ENCODE measurements around the gene SNAPC2. TPM values are rescaled to one million over a fixed set of nuclear protein-coding genes. Genes with fewer than 3 reads are reported as not detected.
"Not testable (repeated sequence)": the region's sequence is repeated elsewhere in the genome, so short reads cannot be mapped to it uniquely, and the experiment has no call there.

SNAPC2 gene
- total RNA-seq, 1 experiment from 2014 or later = 25.5 TPM

DNA sequence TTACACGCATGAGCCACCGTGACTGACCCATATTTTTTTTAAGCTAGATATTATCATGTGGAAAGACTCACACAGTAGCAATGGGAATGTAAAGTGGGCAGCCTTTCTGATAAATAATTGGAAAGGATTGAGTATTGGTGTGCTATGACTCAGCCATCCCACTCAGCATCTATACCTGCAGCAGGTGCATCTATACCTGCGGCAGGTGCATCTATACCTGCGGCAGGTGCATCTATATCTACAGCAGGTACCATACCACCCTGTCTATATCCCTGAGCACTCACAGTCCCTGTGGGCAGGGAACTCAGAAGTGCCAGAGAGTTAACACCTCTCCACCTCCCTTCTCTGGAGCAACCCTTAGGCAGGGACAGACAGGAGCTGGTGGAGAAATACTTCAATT lies 37.0 kb upstream of the SNAPC2 start:
- no peaks in the 10 kb centered on the region for H3K36me3 ChIP-seq (replicated peaks; ENCODE audit: control insufficient read depth, insufficient read depth, low read length)
- peaks cover 3% of the 10 kb centered on the region; the same call in 1 of the 2 replicates for H3K27me3 ChIP-seq (ENCODE audit: control insufficient read depth, insufficient read depth, low read length)
- no peak for DNase-seq
- H3K4me3 ChIP-seq (ENCODE audit: insufficient read depth, low read depth, low read length) = no peak overlapping the region

DNA sequence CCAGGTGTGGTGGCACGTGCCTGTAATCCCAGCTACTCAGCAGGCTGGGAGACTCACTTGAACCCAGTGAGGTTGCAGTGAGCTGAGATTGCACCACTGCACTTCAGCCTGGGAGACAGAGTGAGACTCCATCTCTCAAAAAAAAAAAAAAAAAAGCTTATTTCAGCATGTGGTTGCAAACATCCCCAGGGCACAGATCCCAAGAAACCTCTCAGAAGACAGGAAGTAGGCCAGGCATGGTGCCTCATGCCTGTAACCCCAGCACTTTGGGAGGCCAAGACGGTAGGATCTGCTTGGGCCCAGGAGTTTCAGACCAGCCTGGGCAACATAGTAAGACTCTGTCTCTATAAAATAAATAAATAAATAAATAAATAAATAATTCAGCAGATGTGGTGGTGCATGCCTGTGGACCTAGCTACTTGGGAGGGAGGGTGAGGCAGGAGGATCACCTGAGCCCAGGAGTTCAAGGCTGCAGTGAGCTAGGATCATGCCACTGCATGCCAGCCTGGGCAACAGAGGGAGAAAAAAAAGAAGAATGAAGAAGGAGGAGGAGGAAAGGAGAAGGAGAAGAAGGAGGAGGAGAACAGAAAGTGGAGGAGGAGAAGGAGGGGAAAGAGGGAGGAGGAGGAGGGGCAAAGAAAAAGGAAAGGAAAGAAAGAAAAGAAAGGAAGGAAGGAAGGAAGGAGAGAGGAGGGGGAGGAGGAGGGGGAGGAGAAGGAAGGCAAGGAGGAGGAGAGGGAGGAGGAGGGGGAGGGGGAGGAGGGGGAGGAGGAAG lies 36.2 kb upstream of the SNAPC2 start:
- DNase-seq = no peak
- Histone ChIP-seq H3K36me3 (replicated peaks; ENCODE audit: control insufficient read depth, insufficient read depth, low read length) (no peaks in the 10 kb centered on the region), H3K4me3 (ENCODE audit: insufficient read depth, low read depth, low read length) (no peak overlapping the region), H3K27me3 (ENCODE audit: control insufficient read depth, insufficient read depth, low read length) (peaks cover 8% of the 10 kb centered on the region; the same call in 1 of the 2 replicates)

DNA sequence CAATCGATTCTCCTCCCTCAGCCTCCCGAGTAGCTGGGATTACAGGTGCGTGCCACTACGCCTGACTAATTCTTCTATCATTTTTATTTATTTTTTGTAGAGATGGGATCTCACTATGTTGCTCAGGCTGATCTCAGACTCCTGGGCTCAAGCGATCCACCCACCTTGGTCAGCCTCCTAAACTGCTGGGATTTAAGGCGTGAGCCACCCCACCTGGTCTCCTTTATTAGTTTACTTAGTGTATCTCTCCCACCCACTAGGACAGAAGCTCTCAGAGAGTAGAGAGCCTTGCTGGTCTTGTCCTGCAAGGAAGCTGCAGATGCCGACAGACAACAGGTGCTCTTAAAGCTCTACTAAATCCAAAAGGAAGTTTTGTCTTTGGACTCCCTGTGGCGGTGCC lies 34.3 kb upstream of the SNAPC2 start:
- no peak overlapping the region for H3K4me3 ChIP-seq (ENCODE audit: insufficient read depth, low read depth, low read length)
- peaks cover 6% of the 10 kb centered on the region; the same call in 1 of the 2 replicates for H3K27me3 ChIP-seq (ENCODE audit: control insufficient read depth, insufficient read depth, low read length)
- DNase-seq = no peak
- no peaks in the 10 kb centered on the region for H3K36me3 ChIP-seq (replicated peaks; ENCODE audit: control insufficient read depth, insufficient read depth, low read length)

DNA sequence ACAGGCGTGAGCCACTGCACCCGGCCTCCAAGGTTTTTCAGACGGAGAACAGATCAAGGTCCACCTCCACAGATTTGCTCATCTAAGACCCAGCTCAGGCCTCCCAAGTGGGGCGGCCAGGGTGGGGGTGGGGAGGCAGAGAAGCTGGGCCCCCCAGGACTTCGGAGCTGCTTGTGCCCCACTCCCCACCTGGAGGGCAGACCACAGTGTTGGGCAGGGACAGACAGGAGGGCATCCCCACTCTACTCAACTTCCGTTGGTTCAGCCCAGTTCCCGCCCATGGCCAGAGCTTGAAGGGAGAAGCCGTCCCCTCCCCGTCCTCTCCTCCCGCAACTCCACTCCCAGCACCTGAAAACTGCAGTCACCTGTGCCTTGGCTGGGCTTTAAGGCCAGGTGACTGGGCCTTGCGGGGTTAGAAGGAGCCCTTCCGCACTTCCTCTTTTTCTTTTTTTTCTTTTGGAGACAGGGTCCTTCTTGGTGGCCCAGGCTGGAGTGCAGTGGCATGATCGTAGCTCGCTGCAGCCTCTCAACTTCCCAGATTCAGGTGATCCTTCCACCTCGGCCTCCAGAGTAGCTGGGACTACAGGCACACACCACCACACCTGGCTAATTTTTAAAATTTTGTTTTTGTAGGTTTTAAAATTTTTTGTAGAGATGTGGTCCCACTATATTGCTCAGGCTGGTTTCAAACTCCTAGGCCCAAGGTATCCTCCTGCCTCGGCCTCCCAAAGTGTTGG lies 32.6 kb upstream of the SNAPC2 start:
- Histone ChIP-seq H3K36me3 (replicated peaks; ENCODE audit: control insufficient read depth, insufficient read depth, low read length) (no peaks in the 10 kb centered on the region), H3K27me3 (ENCODE audit: control insufficient read depth, insufficient read depth, low read length) (peaks cover 6% of the 10 kb centered on the region; the same call in 1 of the 2 replicates), H3K4me3 (ENCODE audit: insufficient read depth, low read depth, low read length) (no peak overlapping the region)
- peak; percentile 53 for DNase-seq

DNA sequence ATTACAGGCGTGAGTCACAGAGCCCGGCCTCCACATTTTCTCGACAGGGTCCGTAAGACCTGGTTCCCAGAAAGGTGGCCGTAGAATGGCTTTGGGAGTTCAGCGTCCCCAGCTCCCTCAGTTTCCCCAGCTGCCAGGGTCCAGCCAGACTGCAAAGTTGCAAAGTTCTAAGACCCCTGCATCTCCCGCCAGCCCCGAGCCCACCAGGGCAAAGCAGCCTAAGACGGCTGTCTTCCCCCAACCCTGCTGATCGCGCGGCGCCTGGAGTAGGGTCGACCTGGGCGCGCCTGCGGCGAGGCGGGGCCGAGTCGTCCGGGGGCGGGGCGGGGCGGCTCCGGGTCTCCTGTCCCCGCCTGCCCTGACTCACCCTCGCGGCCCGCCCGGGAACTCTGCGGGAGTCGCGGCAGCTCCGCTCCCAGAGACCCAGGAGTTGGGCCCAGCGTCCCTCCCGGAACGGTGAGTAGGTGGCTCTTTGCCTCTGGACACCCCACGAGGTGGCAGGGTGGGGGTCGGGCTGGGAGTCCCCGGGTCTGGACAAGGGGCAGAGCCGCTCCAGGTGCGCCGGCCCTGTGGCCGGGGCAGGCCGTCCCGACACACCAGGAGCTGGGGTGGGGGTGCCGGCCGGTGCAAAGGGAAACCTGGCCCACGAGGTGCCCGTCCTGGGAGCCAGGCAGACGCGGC lies 31.9 kb upstream of the SNAPC2 start, which contains the start of gene LRRC8E:
TSS of gene LRRC8E (plus strand) at position 366 of the 681 bp plus-strand sequence. CDS start 7,094 bp downstream, outside the sequence.
- H3K4me3 ChIP-seq (ENCODE audit: insufficient read depth, low read depth, low read length) = peak within 1 kb of the TSS; percentile 60
- peak; percentile 96 for DNase-seq
- peaks cover 6% of the 10 kb centered on the region; the same call in 1 of the 2 replicates for H3K27me3 ChIP-seq (ENCODE audit: control insufficient read depth, insufficient read depth, low read length)
- H3K36me3 ChIP-seq (replicated peaks; ENCODE audit: control insufficient read depth, insufficient read depth, low read length) = no peaks in the 10 kb centered on the region

DNA sequence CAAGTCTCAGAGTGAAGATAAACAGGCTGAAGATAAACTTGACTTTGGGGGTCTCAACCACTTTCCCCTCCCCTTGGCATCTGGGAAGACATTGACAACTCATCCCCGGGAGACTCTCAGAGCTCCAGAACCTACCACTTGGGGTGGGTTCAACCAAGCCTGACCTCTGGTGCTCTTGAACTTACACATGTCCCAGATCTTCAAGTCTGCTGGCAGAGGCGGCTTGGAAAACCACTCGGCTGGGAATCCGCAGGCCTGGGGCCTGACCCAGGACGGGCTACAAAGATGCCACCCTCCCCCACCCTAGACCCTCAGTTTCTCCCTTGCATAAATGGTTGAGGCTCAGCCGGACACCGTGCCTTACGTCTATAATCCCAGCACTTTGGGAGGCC lies 31.3 kb upstream of the SNAPC2 start:
- peak overlapping the region; percentile 60 for H3K4me3 ChIP-seq (ENCODE audit: insufficient read depth, low read depth, low read length)
- no peak for DNase-seq
- H3K27me3 ChIP-seq (ENCODE audit: control insufficient read depth, insufficient read depth, low read length) = peaks cover 6% of the 10 kb centered on the region; the same call in 1 of the 2 replicates
- H3K36me3 ChIP-seq (replicated peaks; ENCODE audit: control insufficient read depth, insufficient read depth, low read length) = no peaks in the 10 kb centered on the region

DNA sequence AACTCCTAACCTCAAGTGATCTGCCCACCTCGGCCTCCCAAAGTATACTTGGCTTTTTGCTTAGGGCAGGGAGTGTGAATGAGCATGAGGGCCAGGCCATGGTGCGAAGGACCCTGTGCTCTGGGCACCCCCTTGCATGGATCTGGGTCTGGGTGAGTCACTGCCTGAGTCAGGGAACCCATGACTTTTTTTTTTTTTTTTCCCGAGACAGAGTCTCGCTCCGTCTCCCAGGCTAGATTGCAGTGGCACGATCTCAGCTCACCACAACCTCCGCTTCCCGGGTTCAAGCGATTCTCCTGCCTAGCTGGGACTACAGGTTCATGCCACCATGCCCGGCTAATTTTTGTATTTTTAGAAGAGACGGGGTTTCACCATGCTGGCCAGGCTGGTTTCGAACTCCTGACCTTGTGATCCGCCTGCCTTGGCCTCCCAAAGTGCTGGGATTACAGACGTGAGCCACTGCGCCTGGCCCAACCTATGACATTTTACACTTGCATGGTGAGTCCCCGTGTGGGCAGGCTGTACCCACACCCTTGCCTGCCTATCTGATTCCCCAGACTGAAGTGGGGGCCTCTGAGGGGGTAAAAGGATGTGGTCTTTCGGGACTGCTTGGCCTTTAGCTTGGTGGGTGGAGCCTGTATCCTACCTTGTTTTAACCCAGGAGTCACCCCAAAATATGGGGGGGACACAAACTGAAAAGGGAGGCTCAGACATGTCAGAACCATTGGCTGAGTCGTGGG lies 26.6 kb upstream of the SNAPC2 start:
- not testable (repeated sequence) for DNase-seq; H3K36me3 ChIP-seq (replicated peaks; ENCODE audit: control insufficient read depth, insufficient read depth, low read length); H3K4me3 ChIP-seq (ENCODE audit: insufficient read depth, low read depth, low read length); H3K27me3 ChIP-seq (ENCODE audit: control insufficient read depth, insufficient read depth, low read length)

DNA sequence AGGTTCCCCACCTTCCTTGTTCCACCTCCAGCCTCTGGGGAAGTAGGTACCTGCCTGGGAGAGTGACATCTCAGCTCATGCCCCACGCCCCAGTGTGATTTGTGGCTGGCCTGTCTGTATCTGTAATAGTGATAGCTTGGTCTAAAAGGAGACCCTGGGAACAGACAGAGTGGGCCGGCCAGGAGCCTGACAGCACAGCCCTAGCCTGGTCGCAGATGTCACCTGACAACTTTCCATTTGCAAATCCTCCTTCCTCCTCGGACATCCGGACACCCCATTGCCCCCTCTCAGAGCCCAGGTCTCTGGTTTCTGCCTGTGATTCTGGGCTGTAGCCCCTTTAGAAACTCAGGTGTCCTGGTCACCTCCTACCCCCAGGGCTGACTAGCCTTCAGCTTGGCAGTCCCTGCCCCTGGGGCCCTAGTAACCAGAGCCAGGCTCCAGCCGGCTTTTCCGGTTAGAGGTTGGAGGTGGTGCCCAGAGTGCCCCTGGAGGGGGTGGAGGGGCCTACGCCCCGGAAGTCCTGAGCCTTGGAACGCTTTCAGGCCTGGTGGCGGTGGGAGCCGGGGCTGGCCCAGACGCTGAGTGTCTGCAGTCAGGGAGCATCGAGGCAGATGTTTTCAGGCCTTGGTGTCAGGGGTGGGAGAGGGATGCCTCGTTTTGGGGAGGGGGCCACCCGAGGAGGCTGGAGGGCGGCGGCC lies 25.4 kb upstream of the SNAPC2 start:
- DNase-seq = peak; percentile 70
- H3K27me3 ChIP-seq (ENCODE audit: control insufficient read depth, insufficient read depth, low read length) = no peaks in the 10 kb centered on the region
- peaks cover 2% of the 10 kb centered on the region; the same call in 1 of the 2 replicates for H3K36me3 ChIP-seq (replicated peaks; ENCODE audit: control insufficient read depth, insufficient read depth, low read length)
- H3K4me3 ChIP-seq (ENCODE audit: insufficient read depth, low read depth, low read length) = no peak overlapping the region

DNA sequence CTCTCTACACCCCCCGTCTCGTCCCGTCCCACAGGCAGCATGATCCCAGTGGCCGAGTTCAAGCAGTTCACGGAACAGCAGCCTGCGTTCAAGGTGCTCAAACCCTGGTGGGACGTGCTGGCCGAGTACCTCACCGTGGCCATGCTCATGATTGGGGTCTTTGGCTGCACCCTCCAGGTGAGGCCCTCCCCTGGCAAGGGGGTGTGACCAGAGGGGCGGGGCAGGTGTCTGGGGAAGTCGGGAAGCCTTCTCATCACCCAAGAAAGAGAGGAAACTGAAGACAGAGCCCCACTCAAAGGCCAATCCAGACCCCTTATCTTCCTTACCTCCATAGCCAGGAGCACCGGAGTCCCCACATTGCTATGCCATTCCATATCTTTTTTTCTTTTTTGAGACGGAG lies 24.6 kb upstream of the SNAPC2 start:
- Histone ChIP-seq H3K4me3 (ENCODE audit: insufficient read depth, low read depth, low read length) (no peak overlapping the region), H3K27me3 (ENCODE audit: control insufficient read depth, insufficient read depth, low read length) (no peaks in the 10 kb centered on the region), H3K36me3 (replicated peaks; ENCODE audit: control insufficient read depth, insufficient read depth, low read length) (peaks cover 2% of the 10 kb centered on the region; the same call in 1 of the 2 replicates)
- no peak for DNase-seq

DNA sequence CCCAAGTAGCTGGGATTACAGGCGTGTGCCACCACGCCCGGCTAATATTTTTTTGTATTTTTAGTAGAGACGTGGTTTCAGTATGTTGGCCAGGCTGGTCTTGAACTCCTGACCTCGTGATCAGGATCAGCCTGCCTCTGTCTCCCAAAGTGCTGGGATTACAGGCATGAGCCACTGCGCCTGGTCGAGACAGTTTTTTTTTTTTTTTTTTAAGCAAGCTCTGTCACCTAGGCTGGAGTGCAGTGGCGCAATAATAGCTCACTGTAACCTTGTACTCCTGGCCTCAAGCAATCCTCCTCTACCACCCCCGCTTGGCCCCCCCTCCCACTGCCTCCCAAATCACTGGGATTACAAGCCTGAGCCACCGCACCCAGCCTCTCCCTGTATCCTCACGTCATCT lies 22.8 kb upstream of the SNAPC2 start:
- peaks cover 2% of the 10 kb centered on the region; the same call in 1 of the 2 replicates for H3K36me3 ChIP-seq (replicated peaks; ENCODE audit: control insufficient read depth, insufficient read depth, low read length)
- DNase-seq = no peak
- H3K27me3 ChIP-seq (ENCODE audit: control insufficient read depth, insufficient read depth, low read length) = no peaks in the 10 kb centered on the region
- H3K4me3 ChIP-seq (ENCODE audit: insufficient read depth, low read depth, low read length) = no peak overlapping the region

DNA sequence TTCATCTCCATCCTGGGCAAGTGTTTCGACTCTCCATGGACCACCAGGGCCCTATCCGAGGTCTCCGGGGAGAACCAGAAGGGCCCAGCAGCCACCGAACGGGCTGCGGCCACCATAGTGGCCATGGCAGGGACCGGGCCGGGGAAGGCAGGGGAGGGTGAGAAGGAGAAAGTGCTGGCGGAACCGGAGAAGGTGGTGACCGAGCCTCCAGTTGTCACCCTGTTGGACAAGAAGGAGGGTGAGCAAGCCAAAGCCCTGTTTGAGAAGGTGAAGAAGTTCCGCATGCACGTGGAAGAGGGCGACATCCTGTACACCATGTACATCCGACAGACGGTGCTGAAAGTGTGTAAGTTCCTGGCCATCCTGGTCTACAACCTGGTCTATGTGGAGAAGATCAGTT lies 21.2 kb upstream of the SNAPC2 start:
- Histone ChIP-seq H3K36me3 (replicated peaks; ENCODE audit: control insufficient read depth, insufficient read depth, low read length) (peaks cover 2% of the 10 kb centered on the region; the same call in 1 of the 2 replicates), H3K4me3 (ENCODE audit: insufficient read depth, low read depth, low read length) (no peak overlapping the region), H3K27me3 (ENCODE audit: control insufficient read depth, insufficient read depth, low read length) (no peaks in the 10 kb centered on the region; the same call in 1 of the 2 replicates)
- peak; percentile 13 for DNase-seq

DNA sequence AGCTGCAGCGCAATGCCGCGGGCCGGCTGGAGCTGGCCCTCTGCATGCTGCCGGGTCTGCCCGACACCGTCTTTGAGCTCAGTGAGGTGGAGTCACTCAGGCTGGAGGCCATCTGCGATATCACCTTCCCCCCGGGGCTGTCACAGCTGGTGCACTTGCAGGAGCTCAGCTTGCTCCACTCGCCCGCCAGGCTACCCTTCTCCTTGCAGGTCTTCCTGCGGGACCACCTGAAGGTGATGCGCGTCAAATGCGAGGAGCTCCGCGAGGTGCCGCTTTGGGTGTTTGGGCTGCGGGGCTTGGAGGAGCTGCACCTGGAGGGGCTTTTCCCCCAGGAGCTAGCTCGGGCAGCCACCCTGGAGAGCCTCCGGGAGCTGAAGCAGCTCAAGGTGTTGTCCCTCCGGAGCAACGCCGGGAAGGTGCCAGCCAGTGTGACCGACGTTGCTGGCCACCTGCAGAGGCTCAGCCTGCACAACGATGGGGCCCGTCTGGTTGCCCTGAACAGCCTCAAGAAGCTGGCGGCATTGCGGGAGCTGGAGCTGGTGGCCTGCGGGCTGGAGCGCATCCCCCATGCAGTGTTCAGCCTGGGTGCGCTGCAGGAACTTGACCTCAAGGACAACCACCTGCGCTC lies 20.3 kb upstream of the SNAPC2 start:
- no peak overlapping the region for H3K4me3 ChIP-seq (ENCODE audit: insufficient read depth, low read depth, low read length)
- DNase-seq = peak; percentile 49
- H3K27me3 ChIP-seq (ENCODE audit: control insufficient read depth, insufficient read depth, low read length) = no peaks in the 10 kb centered on the region; the same call in 1 of the 2 replicates
- peaks cover 2% of the 10 kb centered on the region; the same call in 1 of the 2 replicates for H3K36me3 ChIP-seq (replicated peaks; ENCODE audit: control insufficient read depth, insufficient read depth, low read length)

DNA sequence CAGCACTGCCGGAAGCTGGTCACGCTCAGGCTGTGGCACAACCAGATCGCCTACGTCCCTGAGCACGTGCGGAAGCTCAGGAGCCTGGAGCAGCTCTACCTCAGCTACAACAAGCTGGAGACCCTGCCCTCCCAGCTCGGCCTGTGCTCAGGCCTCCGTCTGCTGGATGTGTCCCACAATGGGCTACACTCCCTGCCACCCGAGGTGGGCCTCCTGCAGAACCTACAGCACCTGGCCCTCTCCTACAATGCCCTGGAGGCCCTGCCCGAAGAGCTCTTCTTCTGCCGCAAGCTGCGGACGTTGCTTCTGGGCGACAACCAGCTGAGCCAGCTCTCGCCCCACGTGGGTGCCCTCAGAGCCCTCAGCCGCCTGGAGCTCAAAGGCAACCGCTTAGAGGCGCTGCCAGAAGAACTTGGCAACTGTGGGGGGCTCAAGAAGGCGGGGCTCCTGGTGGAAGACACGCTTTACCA lies 19.7 kb upstream of the SNAPC2 start:
- peak; percentile 39 for DNase-seq
- Histone ChIP-seq H3K4me3 (ENCODE audit: insufficient read depth, low read depth, low read length) (no peak overlapping the region), H3K27me3 (ENCODE audit: control insufficient read depth, insufficient read depth, low read length) (no peaks in the 10 kb centered on the region; the same call in 1 of the 2 replicates)

More for the DNA sequence above, 19.7 kb upstream of the SNAPC2 start:
- H3K36me3 ChIP-seq (replicated peaks; ENCODE audit: control insufficient read depth, insufficient read depth, low read length) = peaks cover 2% of the 10 kb centered on the region; the same call in 1 of the 2 replicates

Data from H7 (cell line).